NB4 (cell line): ENCODE data around the gene KLHL26.

Source experiments
- CTCF ChIP-seq: IDR thresholded peaks from one replicate; pipeline ENCODE4 v1.5.1; 2012; ENCODE audit warnings: low read depth, low read length
- MAX ChIP-seq: IDR thresholded peaks from 2 replicates; pipeline ENCODE4 v1.6.1; 2011; ENCODE audit warnings: low read depth, low read length
- POLR2A ChIP-seq: IDR thresholded peaks from 2 replicates; pipeline ENCODE4 v1.6.1; 2011; ENCODE audit warnings: mild to moderate bottlenecking; ENCODE audit not compliant: insufficient read length; ENCODE audit errors: extremely low read depth

- no peak for TF ChIP-seq CTCF
- TF ChIP-seq POLR2A, result no peak
- no peak for TF ChIP-seq MAX
Measured at GRCh38 chr19:18651733-18652132, 14.9 kb downstream of the KLHL26 start.
